Measurements from ENCODE around the gene MNX1.

MNX1 gene

DNA sequence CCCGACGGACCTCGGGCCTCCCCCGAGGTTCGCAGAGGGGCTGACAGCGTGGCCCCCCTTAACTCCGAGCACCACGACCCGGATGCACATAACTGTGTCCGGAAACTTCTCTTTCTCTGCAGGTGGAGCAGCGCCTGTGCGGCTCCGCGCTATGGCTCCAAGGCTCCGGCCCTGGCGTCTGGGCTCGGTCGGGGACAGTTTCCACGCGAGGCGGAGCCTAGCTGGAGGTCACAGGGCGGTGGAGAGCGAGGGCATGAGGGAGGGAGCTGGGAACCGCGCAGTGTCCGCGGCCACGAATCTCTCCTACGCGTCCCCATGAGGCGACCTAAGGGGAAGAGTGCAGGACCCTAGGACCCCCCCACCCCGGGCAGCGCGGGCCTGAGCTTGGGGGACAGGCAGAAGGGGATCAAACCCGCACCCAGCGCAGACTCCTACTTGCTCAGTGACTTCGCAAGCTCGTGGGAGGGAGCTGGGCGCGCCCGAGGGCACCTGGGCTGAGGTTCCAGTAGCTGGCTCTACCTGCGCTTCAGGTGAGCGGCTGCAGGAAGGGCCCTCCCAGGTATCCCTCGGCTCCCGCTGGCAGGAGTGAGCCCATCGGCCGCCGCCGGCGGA is 8.6 kb upstream of the MNX1 start:
- TF ChIP-seq, protein P1, sequence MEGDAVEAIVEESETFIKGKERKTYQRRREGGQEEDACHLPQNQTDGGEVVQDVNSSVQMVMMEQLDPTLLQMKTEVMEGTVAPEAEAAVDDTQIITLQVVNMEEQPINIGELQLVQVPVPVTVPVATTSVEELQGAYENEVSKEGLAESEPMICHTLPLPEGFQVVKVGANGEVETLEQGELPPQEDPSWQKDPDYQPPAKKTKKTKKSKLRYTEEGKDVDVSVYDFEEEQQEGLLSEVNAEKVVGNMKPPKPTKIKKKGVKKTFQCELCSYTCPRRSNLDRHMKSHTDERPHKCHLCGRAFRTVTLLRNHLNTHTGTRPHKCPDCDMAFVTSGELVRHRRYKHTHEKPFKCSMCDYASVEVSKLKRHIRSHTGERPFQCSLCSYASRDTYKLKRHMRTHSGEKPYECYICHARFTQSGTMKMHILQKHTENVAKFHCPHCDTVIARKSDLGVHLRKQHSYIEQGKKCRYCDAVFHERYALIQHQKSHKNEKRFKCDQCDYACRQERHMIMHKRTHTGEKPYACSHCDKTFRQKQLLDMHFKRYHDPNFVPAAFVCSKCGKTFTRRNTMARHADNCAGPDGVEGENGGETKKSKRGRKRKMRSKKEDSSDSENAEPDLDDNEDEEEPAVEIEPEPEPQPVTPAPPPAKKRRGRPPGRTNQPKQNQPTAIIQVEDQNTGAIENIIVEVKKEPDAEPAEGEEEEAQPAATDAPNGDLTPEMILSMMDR (IDR thresholded peaks at IDR 0.05; ENCODE audit: low read depth, low read length, missing control alignments) = no peak
- no peak for DNase-seq (ENCODE audit: low read depth)
- H3K4me3 ChIP-seq (ENCODE audit: low read depth, low read length) = no peak overlapping the region

DNA sequence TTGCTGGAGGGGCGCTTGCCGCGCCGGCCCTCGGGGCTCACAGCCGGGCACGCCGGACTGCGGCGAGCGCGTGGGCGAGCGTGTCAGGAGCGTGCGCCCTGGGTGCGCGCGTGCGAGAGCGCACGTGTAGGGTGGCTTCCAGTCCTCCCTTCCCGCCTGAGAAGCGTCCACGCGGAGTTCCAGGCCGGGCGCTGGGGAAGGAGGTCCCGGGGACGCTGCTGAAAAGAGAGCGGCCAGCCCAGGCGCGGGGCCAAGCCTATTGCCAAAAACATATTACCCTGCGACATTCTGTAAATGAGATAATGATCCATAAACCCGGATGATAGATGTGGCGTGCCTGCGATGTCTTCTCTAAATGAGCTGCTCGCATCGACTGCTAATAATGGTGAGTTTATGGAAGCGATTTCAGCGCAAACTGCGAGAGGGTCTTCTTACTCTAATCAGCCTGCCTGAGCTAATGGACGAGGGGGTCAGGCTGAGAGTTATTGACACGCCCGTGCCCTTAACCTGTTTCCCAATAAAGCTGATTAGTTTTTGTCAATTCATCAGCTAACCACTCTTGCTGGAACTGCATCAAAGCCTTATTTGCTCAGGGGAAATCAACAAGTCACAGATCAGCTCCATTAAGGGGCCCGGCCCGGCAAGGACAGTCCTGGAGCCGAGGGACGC is 8.0 kb upstream of the MNX1 start:
- DNase-seq (ENCODE audit: low read depth) = no peak
- H3K4me3 ChIP-seq (ENCODE audit: low read depth, low read length) = no peak overlapping the region
- TF ChIP-seq, protein P1 (IDR thresholded peaks at IDR 0.05; ENCODE audit: low read depth, low read length, missing control alignments) = no peak

DNA sequence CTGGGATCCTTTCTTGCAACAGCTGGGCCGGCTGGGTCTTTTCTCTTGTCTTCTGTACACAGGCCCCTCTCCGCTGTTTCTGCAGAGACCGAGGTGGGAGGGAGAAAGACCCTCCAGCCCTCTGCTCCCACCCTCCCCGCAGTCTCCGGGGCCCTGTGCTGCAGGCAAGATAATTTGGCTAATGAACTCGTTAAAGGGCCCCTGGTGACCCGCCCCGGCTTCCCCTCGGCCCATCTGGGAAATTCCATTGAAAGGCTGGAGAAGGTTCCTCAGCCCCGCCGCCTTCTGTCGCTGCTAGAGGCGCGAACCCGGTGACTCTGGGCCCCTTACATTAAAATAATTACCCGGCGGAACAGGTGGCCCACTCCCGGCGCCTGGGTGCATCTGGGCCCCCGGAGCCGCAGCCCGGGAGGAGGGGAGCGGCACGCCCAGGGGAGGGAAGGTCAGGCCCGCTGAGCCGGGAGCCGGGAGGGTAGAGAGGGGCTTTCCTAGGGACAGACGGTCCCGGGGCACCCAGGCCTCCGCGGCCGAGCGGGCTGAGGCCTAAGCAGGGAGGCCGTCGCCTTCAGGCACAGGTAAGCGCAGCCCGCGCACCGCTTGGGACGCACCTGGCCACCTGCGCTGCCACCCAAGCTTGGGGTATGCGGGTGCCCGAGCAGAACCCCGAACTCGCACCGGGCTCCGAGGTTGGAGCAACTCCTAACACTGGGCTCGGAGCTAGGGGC is 7.3 kb upstream of the MNX1 start:
- TF ChIP-seq, protein P1 (IDR thresholded peaks at IDR 0.05; ENCODE audit: low read depth, low read length, missing control alignments) = no peak
- no peak overlapping the region for H3K4me3 ChIP-seq (ENCODE audit: low read depth, low read length)
- no peak for DNase-seq (ENCODE audit: low read depth)

DNA sequence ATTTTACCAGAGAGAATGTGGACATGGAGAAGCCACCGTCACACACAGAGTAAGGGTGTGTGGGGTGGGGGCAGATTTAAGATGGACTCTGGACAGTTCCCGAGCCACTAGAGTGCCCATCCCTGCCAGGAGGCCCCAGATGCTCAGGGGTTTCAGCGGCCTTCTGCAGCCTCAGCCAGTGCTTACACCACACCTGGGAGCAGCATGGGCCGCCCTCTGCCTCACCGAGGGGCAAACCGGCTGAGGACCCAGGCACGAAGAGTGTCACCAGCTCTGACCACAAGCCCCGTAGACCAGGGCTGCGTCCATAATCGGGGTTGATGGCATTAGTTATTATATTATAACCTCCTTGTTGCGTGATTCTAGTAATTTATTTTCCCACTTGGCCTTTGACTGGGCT is 6.7 kb upstream of the MNX1 start:
- H3K4me3 ChIP-seq (ENCODE audit: low read depth, low read length) = no peak overlapping the region
- TF ChIP-seq, protein P1 (IDR thresholded peaks at IDR 0.05; ENCODE audit: low read depth, low read length, missing control alignments) = no peak
- DNase-seq (ENCODE audit: low read depth) = no peak

DNA sequence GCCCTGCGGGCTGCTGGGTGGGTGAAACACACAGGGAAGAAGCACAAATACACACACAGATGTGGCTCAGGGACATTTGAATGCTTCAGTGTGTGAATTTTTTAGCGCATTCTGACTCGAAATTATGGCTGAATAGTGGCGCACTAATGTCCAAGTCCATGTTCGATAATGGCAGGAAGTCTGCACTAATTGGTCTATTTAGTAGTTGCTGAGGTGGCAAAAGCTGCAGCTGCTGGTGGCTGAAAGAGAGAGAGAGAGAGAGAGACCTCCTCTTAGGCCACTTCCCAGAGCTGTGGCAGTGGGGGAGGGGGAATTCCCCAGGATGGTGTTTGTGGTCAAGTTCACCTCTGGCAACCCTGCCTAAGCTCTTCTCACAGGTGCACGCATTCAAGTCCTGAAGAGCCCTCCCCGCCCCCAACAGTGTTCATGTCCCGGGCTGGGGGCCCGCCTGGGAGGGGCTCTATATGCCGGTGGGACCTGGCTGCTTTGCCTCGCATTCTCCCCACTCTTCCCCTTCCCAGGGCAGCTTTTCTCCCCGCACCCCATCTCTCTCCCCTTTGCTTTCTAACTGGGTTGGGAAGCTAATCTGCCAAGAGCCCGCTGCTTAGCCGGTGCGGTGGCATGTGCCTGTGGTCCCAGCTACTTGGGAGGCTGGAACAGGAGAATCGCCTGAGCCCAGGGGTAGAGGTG is 6.0 kb upstream of the MNX1 start:
- H3K4me3 ChIP-seq (ENCODE audit: low read depth, low read length) = no peak overlapping the region
- TF ChIP-seq, protein P1 (IDR thresholded peaks at IDR 0.05; ENCODE audit: low read depth, low read length, missing control alignments) = no peak
- peak; percentile 74 for DNase-seq (ENCODE audit: low read depth)

DNA sequence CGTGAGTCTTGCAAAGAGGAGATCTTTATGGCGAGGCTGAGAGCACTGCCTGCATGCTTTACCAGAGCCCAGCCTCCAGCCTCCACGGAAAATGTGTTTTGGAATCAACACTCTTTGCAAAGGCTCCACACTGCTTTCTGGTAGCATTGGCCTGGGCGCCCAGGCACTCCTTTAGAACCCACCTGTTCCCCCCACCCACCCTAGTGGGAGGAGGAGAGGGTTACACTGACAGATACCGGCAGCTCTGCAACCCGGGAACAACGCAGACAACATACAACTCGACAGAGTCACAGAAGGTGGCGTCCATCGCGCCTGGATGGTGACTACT is 5.5 kb upstream of the MNX1 start:
- no peak overlapping the region for H3K4me3 ChIP-seq (ENCODE audit: low read depth, low read length)
- DNase-seq (ENCODE audit: low read depth) = no peak
- TF ChIP-seq, protein P1 (IDR thresholded peaks at IDR 0.05; ENCODE audit: low read depth, low read length, missing control alignments) = no peak
